Endothelial cell of umbilical vein (primary cell): Measurements from ENCODE around the gene REPIN1. TPM values are rescaled to one million over a fixed set of nuclear protein-coding genes. Genes with fewer than 3 reads are reported as not detected.

ENCODE experiments used
- BruUV-seq: library from RNA; stranded (reverse); fragments of 400-500 nt; replicated peaks from 2 replicates; lab custom pipeline; 2021; lab: Mats Ljungman, UMichigan
- CTCF ChIA-PET: fragments of 300-600, 350-600 bp; sonication (Branson Sonifier 250); formaldehyde crosslinking; loops from one replicate; lab custom pipeline; 2021; ENCODE audit warnings: antibody characterized with exemption, inconsistent platforms; lab: Charles Lee
- POLR2A ChIA-PET: fragments of 300-600, 350-600 bp; sonication (Branson Sonifier 250); formaldehyde crosslinking; loops from one replicate; lab custom pipeline; 2021; ENCODE audit warnings: antibody characterized with exemption, inconsistent platforms; lab: Charles Lee
- DNase-seq: peaks from one replicate; pipeline ENCODE4 v3.0.0-alpha.2; 2011; ENCODE audit warnings: low read depth, low spot score
- FAIRE-seq: peaks from 2 replicates; lab custom pipeline; 2011; peaks lifted over from hg19 to GRCh38; lab: Jason Lieb, UNC
- H2AFZ ChIP-seq: 2 replicates; pipeline ENCODE4 v1.6.0; 2012; ENCODE audit warnings: low read depth, low read length, control low read depth, inconsistent platforms
- H3K27ac ChIP-seq: 2 replicates; pipeline ENCODE4 v1.5.1; 2011; ENCODE audit warnings: low read depth, mild to moderate bottlenecking, control low read depth, low read length, moderate library complexity; ENCODE audit not compliant: insufficient read depth
- H3K27me3 ChIP-seq, 2 experiments: 2 replicates each; pipeline versions ENCODE4 v1.6.0 to v1.6.1; 2011; ENCODE audit warnings: low read length in 2 of 2, mixed read lengths in 1 of 2; ENCODE audit not compliant: control insufficient read depth in 2 of 2, insufficient read depth in 2 of 2
- H3K36me3 ChIP-seq, 2 experiments: 2 replicates in 1 of 2; 3 replicates in 1 of 2; pipeline ENCODE4 v1.5.1; 2011; ENCODE audit warnings: low read length in 2 of 2, mild to moderate bottlenecking in 1 of 2, moderate library complexity in 1 of 2; ENCODE audit not compliant: control insufficient read depth in 2 of 2, insufficient read depth in 2 of 2; ENCODE audit errors: extremely low read depth in 1 of 2
- H3K4me1 ChIP-seq: 3 replicates; pipeline ENCODE4 v1.5.1; 2011; ENCODE audit warnings: mild to moderate bottlenecking, low read length; ENCODE audit not compliant: control insufficient read depth, insufficient read depth; ENCODE audit errors: extremely low read depth
- H3K4me2 ChIP-seq: 2 replicates; pipeline ENCODE4 v1.6.1; 2011; ENCODE audit warnings: low read length, control low read depth, mixed read lengths; ENCODE audit not compliant: insufficient read depth
- H3K4me3 ChIP-seq, 3 experiments: fragments of 200-600 bp in 1 of 3; sonication (generic), shearing (Covaris generic) in 1 of 3; replicated peaks in 1 of 3; 2 replicates each; pipeline ENCODE4 v1.5.1; 2011 to 2016; ENCODE audit warnings: control low read depth in 3 of 3, low read length in 3 of 3, mild to moderate bottlenecking in 2 of 3, inconsistent platforms in 1 of 3, low read depth in 1 of 3, moderate library complexity in 1 of 3; ENCODE audit not compliant: insufficient read depth in 1 of 3
- H3K79me2 ChIP-seq: 2 replicates; pipeline ENCODE4 v1.6.0; 2012; ENCODE audit warnings: low read length, inconsistent platforms; ENCODE audit not compliant: control insufficient read depth, insufficient read depth
- H3K9ac ChIP-seq: replicated peaks from 2 replicates; pipeline ENCODE3; 2011; ENCODE audit warnings: low read length, control low read depth; ENCODE audit not compliant: insufficient read depth; ENCODE audit errors: extremely low read depth
- H3K9me1 ChIP-seq: replicated peaks from 3 replicates; pipeline ENCODE4 v1.6.0; 2011; ENCODE audit warnings: mild to moderate bottlenecking, low read length; ENCODE audit not compliant: control insufficient read depth, insufficient read depth; ENCODE audit errors: extremely low read depth
- H3K9me3 ChIP-seq: replicated peaks from 2 replicates; pipeline ENCODE4 v1.5.1; 2012; ENCODE audit warnings: low read length, inconsistent platforms; ENCODE audit not compliant: control insufficient read depth, insufficient read depth
- H4K20me1 ChIP-seq: replicated peaks from 2 replicates; pipeline ENCODE3; 2011; ENCODE audit warnings: mild to moderate bottlenecking, low read length; ENCODE audit not compliant: control insufficient read depth, insufficient read depth; ENCODE audit errors: extremely low read depth
- CTCF ChIP-seq, 2 donors: IDR thresholded peaks; 1 replicate in 1 of 2; 2 replicates in 1 of 2; pipeline ENCODE4 v1.5.1; 2011; ENCODE audit warnings: low read length in 2 of 2, mild to moderate bottlenecking in 2 of 2, moderate library complexity in 2 of 2, control low read depth in 1 of 2, inconsistent platforms in 1 of 2, low read depth in 1 of 2; ENCODE audit not compliant: insufficient read depth in 1 of 2; ENCODE audit errors: extremely low read depth in 1 of 2
- EZH2 ChIP-seq: IDR thresholded peaks from 2 replicates; pipeline ENCODE4 v1.6.1; 2012; ENCODE audit warnings: borderline replicate concordance, low read depth, mild to moderate bottlenecking, moderate library complexity, low read length, inconsistent platforms; ENCODE audit not compliant: severe bottlenecking
- FOS ChIP-seq: IDR thresholded peaks from 2 replicates; pipeline ENCODE4 v1.6.1; 2011; ENCODE audit warnings: mild to moderate bottlenecking, low read length, moderate library complexity, borderline replicate concordance; ENCODE audit not compliant: insufficient read depth
- GATA2 ChIP-seq: IDR thresholded peaks from 2 replicates; pipeline ENCODE4 v1.7.0; 2011; ENCODE audit warnings: low read depth, mild to moderate bottlenecking, moderate library complexity, mixed read lengths, low read length; ENCODE audit not compliant: insufficient read length, insufficient read depth
- MAX ChIP-seq: IDR thresholded peaks from 2 replicates; pipeline ENCODE4 v1.6.1; 2011; ENCODE audit not compliant: insufficient read depth, insufficient read length
- POLR2A ChIP-seq: IDR thresholded peaks from 2 replicates; pipeline ENCODE4 v1.6.1; 2012; ENCODE audit warnings: low read depth, mild to moderate bottlenecking, control low read depth, low read length
- POLR2AphosphoS5 ChIP-seq: IDR thresholded peaks from 2 replicates; pipeline ENCODE4 v1.6.1; 2012; ENCODE audit warnings: low read depth, mild to moderate bottlenecking, control low read depth, low read length, moderate library complexity; ENCODE audit not compliant: insufficient read depth
- dilution Hi-C: fragments of 300-500 bp; cut with MboI; formaldehyde crosslinking; loops from one replicate; pipeline ENCODE4 v1.15.0; 2019; ENCODE audit warnings: low sequenced_read_pairs; ENCODE audit not compliant: extremely low pct_ligation_motif_present
- intact Hi-C: fragments of 100-400 bp; cut with micrococcal nuclease; formaldehyde crosslinking; loops from one replicate; pipeline ENCODE4 v1.10.0; 2022
- polyA plus RNA-seq, 4 experiments: library from polyadenylated mRNA; depleted of rRNA in 3 of 4; stranded (reverse) in 3 of 4; unstranded in 1 of 4; fragments of >200 nt; gene quantifications; 2 replicates each; pipeline versions ENCODE4 v1.2.1 to v1.2.3, GENCODE V29; 2011 to 2012; ENCODE audit warnings: missing spikeins in 1 of 4
- total RNA-seq: library from RNA; stranded (reverse); gene quantifications from 2 replicates; pipeline ENCODE4 v1.2.3, GENCODE V29; 2021

REPIN1 gene
- total and polyA plus RNA-seq, 2 donors (not counting 3 experiments of a cell fraction or from before 2014, with no cell fraction given), result 108 to 140 TPM

GRCh38 chr7:150406312-150406566 lies 37.6 kb downstream of the REPIN1 start:
- DNase-seq (no peak), FAIRE-seq (peak; percentile 40)
- Histone ChIP-seq H3K27ac (no peak overlapping the region), H3K9ac (no peak overlapping the region), H3K9me1 (no peaks in the 10 kb centered on the region), H3K9me3 (no peaks in the 10 kb centered on the region), H3K4me1 (peaks cover 15% of the 10 kb centered on the region), H3K4me3 (peak overlapping the region in 2 of 3 experiments; percentile 68 to 81), H3K4me2 (peak overlapping the region; percentile 83), H3K79me2 (no peaks in the 10 kb centered on the region), H2AFZ (peak overlapping the region; percentile 96), H4K20me1 (no peaks in the 10 kb centered on the region), H3K36me3 (no peaks in the 10 kb centered on the region), H3K27me3 (no peaks in the 10 kb centered on the region)
- TF ChIP-seq GATA2 (no peak), POLR2A (no peak), EZH2 (no peak), CTCF (IDR thresholded peaks at IDR 0.05; ENCODE audit: extremely low read depth in 1 of 2, insufficient read depth in 1 of 2, low read depth in 1 of 2, low read length in 2 of 2) (no peak), POLR2AphosphoS5 (no peak), FOS (no peak), MAX (no peak)
- ChIA-PET CTCF (interaction anchor here (0.8 to 2.4 kb wide), 11 partner anchors 8 to 470 kb away, joined by 3 to 11 read pairs (median 4); partner anchors contain the start of gene REPIN1), POLR2A (interaction anchor here (0.5 kb wide), 1 partner anchor 39 kb away, joined by 3 read pairs; no protein-coding TSS in a partner anchor)
- no TSS peak for BruUV-seq
- dilution Hi-C loops (no loop called here), intact Hi-C loops (no loop called here)
